A172 (cell line): Measurements from ENCODE around the gene ADGRV1. TPM values are rescaled to one million over a fixed set of nuclear protein-coding genes. Genes with fewer than 3 reads are reported as not detected.

ENCODE experiments used
- DNase-seq: peaks from one replicate; pipeline ENCODE4 v3.0.0-alpha.2; 2015; ENCODE audit warnings: low spot score
- total RNA-seq: library from RNA; depleted of rRNA; stranded (reverse); fragments of >200 nt; shearing (Covaris generic); gene quantifications from 2 replicates; pipeline ENCODE4 v1.2.3, GENCODE V29; 2014

Gene ADGRV1
- total RNA-seq, 1 experiment from 2014 or later, result not detected

GRCh38 chr5:91166059-91166807 is 607.6 kb downstream of the ADGRV1 start:
- peak; percentile 14 for DNase-seq

GRCh38 chr5:91168859-91169258 is 610.3 kb downstream of the ADGRV1 start:
- DNase-seq, result no peak

GRCh38 chr5:91170266-91170665 is 611.7 kb downstream of the ADGRV1 start:
- no peak for DNase-seq

GRCh38 chr5:91171322-91171721 is 612.7 kb downstream of the ADGRV1 start:
- DNase-seq, result no peak

- DNase-seq, result no peak
Measured at GRCh38 chr5:91174396-91174795, 615.8 kb downstream of the ADGRV1 start.

GRCh38 chr5:91175708-91176107 is 617.1 kb downstream of the ADGRV1 start:
- no peak for DNase-seq

- no peak for DNase-seq
Measured at GRCh38 chr5:91176288-91177016, 617.9 kb downstream of the ADGRV1 start.

- no peak for DNase-seq
Measured at GRCh38 chr5:91177085-91177484, 618.5 kb downstream of the ADGRV1 start.

- DNase-seq, result no peak
Measured at GRCh38 chr5:91177639-91178038, 619.0 kb downstream of the ADGRV1 start.

GRCh38 chr5:91178461-91178860 is 619.9 kb downstream of the ADGRV1 start:
- DNase-seq, result no peak

GRCh38 chr5:91179018-91179417 is 620.4 kb downstream of the ADGRV1 start:
- DNase-seq, result no peak

- no peak for DNase-seq
Measured at GRCh38 chr5:91180506-91180905, 621.9 kb downstream of the ADGRV1 start.

GRCh38 chr5:91182763-91183162 is 624.2 kb downstream of the ADGRV1 start:
- DNase-seq, result no peak

- DNase-seq, result no peak
Measured at GRCh38 chr5:91183743-91184142, 625.1 kb downstream of the ADGRV1 start.

- DNase-seq, result no peak
Measured at GRCh38 chr5:91186101-91186500, 627.5 kb downstream of the ADGRV1 start.

GRCh38 chr5:91187032-91187431 is 628.4 kb downstream of the ADGRV1 start:
- no peak for DNase-seq

GRCh38 chr5:91188755-91189154 is 630.2 kb downstream of the ADGRV1 start:
- DNase-seq, result no peak

- DNase-seq, result peak; percentile 57
Measured at GRCh38 chr5:91189480-91190313, 631.1 kb downstream of the ADGRV1 start.

GRCh38 chr5:91190314-91190690 is 631.7 kb downstream of the ADGRV1 start:
- no peak for DNase-seq

GRCh38 chr5:91194824-91195381 is 636.3 kb downstream of the ADGRV1 start:
- DNase-seq, result no peak

GRCh38 chr5:91200692-91201091 is 642.1 kb downstream of the ADGRV1 start:
- no peak for DNase-seq

GRCh38 chr5:91206103-91206502 is 647.5 kb downstream of the ADGRV1 start:
- DNase-seq, result no peak
